GM12878 (cell line): ENCODE data around the gene TENT4B. TPM values are rescaled to one million over a fixed set of nuclear protein-coding genes. Genes with fewer than 3 reads are reported as not detected.

Experiments used
- ATAC-seq: fragments of 200-7000 bp; cut with Tn5 transposase; 3 replicates; pipeline ENCODE4 v1.9.1; 2020; ENCODE audit warnings: mild to moderate bottlenecking, moderate library complexity
- BruUV-seq: library from RNA; stranded (reverse); fragments of 400-500 nt; replicated peaks from 2 replicates; lab custom pipeline; 2021; lab: Mats Ljungman, UMichigan
- CTCF ChIA-PET: fragments of 300-600 bp; sonication (Branson Sonifier 250); formaldehyde crosslinking; extraction: SDS; loops from one replicate; lab custom pipeline; 2021; ENCODE audit warnings: inconsistent platforms; lab: Yijun Ruan, JAX
- POLR2A ChIA-PET: fragments of 350-600 bp; formaldehyde crosslinking; extraction: SDS; loops from one replicate; lab custom pipeline; 2021; ENCODE audit warnings: inconsistent platforms; lab: Charles Lee
- RAD21 ChIA-PET: fragments of 300-600 bp; sonication (Branson Sonifier 250); formaldehyde crosslinking; loops from one replicate; lab custom pipeline; 2023; ENCODE audit warnings: antibody characterized with exemption; ENCODE audit not compliant: unreplicated experiment; lab: Charles Lee
- SMC1A ChIA-PET: fragments of 300-600 bp; sonication (Branson Sonifier 250); formaldehyde crosslinking; loops from one replicate; lab custom pipeline; 2023; ENCODE audit not compliant: unreplicated experiment, uncharacterized antibody; lab: Charles Lee
- DNase-seq: peaks from one replicate; pipeline ENCODE4 v3.0.0-alpha.2; 2011; ENCODE audit warnings: low read depth, low spot score
- FAIRE-seq: peaks from 3 replicates; lab custom pipeline; 2011; peaks lifted over from hg19 to GRCh38; lab: Jason Lieb, UNC
- H2AFZ ChIP-seq: 2 replicates; pipeline ENCODE4 v1.6.0; 2011; ENCODE audit warnings: low read depth, low read length, control low read depth; ENCODE audit not compliant: control insufficient read depth
- H3K27ac ChIP-seq: 2 replicates; pipeline ENCODE4 v1.5.1; 2011; ENCODE audit warnings: control low read depth; ENCODE audit not compliant: control insufficient read depth, insufficient read depth
- H3K27me3 ChIP-seq, 2 experiments: replicated peaks in 1 of 2; 2 replicates each; pipeline versions ENCODE4 v1.6.0 to v1.6.1; 2011; ENCODE audit warnings: low read length in 1 of 2; ENCODE audit not compliant: control insufficient read depth in 2 of 2, insufficient read depth in 2 of 2
- H3K36me3 ChIP-seq, 2 experiments: 2 replicates each; pipeline ENCODE4 v1.5.1; 2011; ENCODE audit warnings: low read length in 1 of 2; ENCODE audit not compliant: control insufficient read depth in 2 of 2, insufficient read depth in 2 of 2
- H3K4me1 ChIP-seq: 2 replicates; pipeline ENCODE4 v1.6.1; 2011; ENCODE audit warnings: mild to moderate bottlenecking, low read length, moderate library complexity, mixed read lengths; ENCODE audit not compliant: control insufficient read depth, insufficient read depth
- H3K4me2 ChIP-seq: 2 replicates; pipeline ENCODE4 v1.6.0; 2011; ENCODE audit warnings: control low read depth; ENCODE audit not compliant: control insufficient read depth, insufficient read depth
- H3K4me3 ChIP-seq: fragments of 200-600 bp; sonication (generic); 2 replicates; pipeline ENCODE4 v1.5.1; 2016
- H3K79me2 ChIP-seq: 2 replicates; pipeline ENCODE4 v1.6.0; 2011; ENCODE audit warnings: low read length; ENCODE audit not compliant: control insufficient read depth, insufficient read depth
- H3K9ac ChIP-seq: 2 replicates; pipeline ENCODE4 v1.8.0; 2011; ENCODE audit warnings: low read length, control low read depth, mixed read lengths; ENCODE audit not compliant: control insufficient read depth, insufficient read depth
- H3K9me3 ChIP-seq: replicated peaks from 3 replicates; pipeline ENCODE4 v1.5.1; 2011; ENCODE audit warnings: mild to moderate bottlenecking, low read length; ENCODE audit not compliant: control insufficient read depth, insufficient read depth
- H4K20me1 ChIP-seq: 2 replicates; pipeline ENCODE4 v1.6.0; 2011; ENCODE audit not compliant: control insufficient read depth, insufficient read depth
- ASH2L ChIP-seq: fragments of 300-600, 200-600 bp; sonication (generic); IDR thresholded peaks from 2 replicates; pipeline ENCODE4 v1.6.1; 2017; ENCODE audit warnings: low read depth, mild to moderate bottlenecking, borderline replicate concordance
- CBX3 ChIP-seq: fragments of 200-600 bp; sonication (generic); IDR thresholded peaks from 2 replicates; pipeline ENCODE4 v1.6.1; 2016; ENCODE audit warnings: low read depth, borderline replicate concordance
- EZH2 ChIP-seq: IDR thresholded peaks from 2 replicates; pipeline ENCODE4 v1.6.1; 2012; ENCODE audit warnings: low read depth, mild to moderate bottlenecking, control low read depth, inconsistent platforms, low read length, borderline replicate concordance; ENCODE audit not compliant: control insufficient read depth
- IKZF1 ChIP-seq: fragments of 450-650 bp; conservative IDR thresholded peaks from 2 replicates; pipeline ENCODE4 v1.6.1; 2017; ENCODE audit warnings: antibody characterized with exemption, mild to moderate bottlenecking
- IKZF2 ChIP-seq, 2 experiments: fragments of 450-650 bp; IDR thresholded peaks; 2 replicates each; pipeline ENCODE4 v1.6.1; 2017; ENCODE audit warnings: mild to moderate bottlenecking in 2 of 2, moderate library complexity in 2 of 2
- MEF2A ChIP-seq: IDR thresholded peaks from 2 replicates; pipeline ENCODE4 v1.6.1; 2011; ENCODE audit warnings: low read depth, mild to moderate bottlenecking, low read length, moderate library complexity; ENCODE audit not compliant: insufficient read depth
- NBN ChIP-seq: fragments of 450-650 bp; IDR thresholded peaks from 2 replicates; pipeline ENCODE4 v1.6.1; 2016
- RAD21 ChIP-seq: IDR thresholded peaks from 2 replicates; pipeline ENCODE4 v1.6.1; 2011; ENCODE audit warnings: mild to moderate bottlenecking, low read depth, low read length, moderate library complexity; ENCODE audit not compliant: insufficient read depth
- RUNX3 ChIP-seq: IDR thresholded peaks from 2 replicates; pipeline ENCODE4 v1.6.1; 2012; ENCODE audit warnings: low read length, inconsistent platforms
- SIN3A ChIP-seq: IDR thresholded peaks from 2 replicates; pipeline ENCODE4 v1.6.1; 2012; ENCODE audit warnings: low read depth, low read length, improper control_type of control experiment
- SMAD5 ChIP-seq: IDR thresholded peaks from 2 replicates; pipeline ENCODE4 v1.6.1; 2016; ENCODE audit warnings: antibody characterized with exemption, low read depth
- SMARCA5 ChIP-seq: fragments of 450-650 bp; IDR thresholded peaks from 2 replicates; pipeline ENCODE4 v1.6.1; 2017; ENCODE audit warnings: mild to moderate bottlenecking
- SPI1 ChIP-seq: IDR thresholded peaks from 2 replicates; pipeline ENCODE4 v1.6.1; 2011; ENCODE audit warnings: low read depth, mild to moderate bottlenecking, low read length, moderate library complexity, borderline replicate concordance; ENCODE audit not compliant: insufficient read depth
- SRF ChIP-seq, 2 experiments: IDR thresholded peaks; 2 replicates each; pipeline ENCODE4 v1.6.1; 2011; ENCODE audit warnings: low read depth in 2 of 2, low read length in 2 of 2, mild to moderate bottlenecking in 1 of 2, moderate library complexity in 1 of 2
- WGBS: methylation state at CpG from one replicate; pipeline ENCODE4 v1.1.6; 2016; ENCODE audit warnings: low lambda C conversion rate; ENCODE audit not compliant: insufficient replicate concordance, insufficient coverage; ENCODE audit errors: missing lambda C conversion rate; 5-methylcytosine and 5-hydroxymethylcytosine counted together
- in situ Hi-C: fragments of 300-500 bp; cut with MboI; formaldehyde crosslinking; loops from 9 replicates; pipeline ENCODE4 v1.14.3; 2018; ENCODE audit warnings: mixed read lengths
- intact Hi-C: fragments of 100-400 bp; cut with micrococcal nuclease; formaldehyde crosslinking; loops from one replicate; pipeline ENCODE4 v1.14.2; 2022; ENCODE audit not compliant: unreplicated experiment
- polyA plus RNA-seq, 11 experiments: library from polyadenylated mRNA; depleted of rRNA in 4 of 11; unstranded in 6 of 11; stranded (reverse) in 5 of 11; fragments of >200 nt; fragmentation: Nextera tagmentation in 4 of 11; fragmentation: Illumina TruSeq in 1 of 11; extraction: Ambion mirVana in 4 of 11; extraction: Trizol in 1 of 11; gene quantifications; 1 replicate in 1 of 11; 2 replicates in 10 of 11; pipeline versions ENCODE4 v1.2.1 to v1.2.3, GENCODE V29; 2011 to 2016; ENCODE audit warnings: inconsistent platforms in 2 of 11, missing spikeins in 2 of 11, low read depth in 1 of 11
- total RNA-seq, 4 experiments: library from RNA; depleted of rRNA in 3 of 4; stranded (reverse); fragments of >200 nt in 3 of 4; fragmentation: Illumina TruSeq in 1 of 4; extraction: Trizol in 1 of 4; gene quantifications; 2 replicates each; pipeline versions ENCODE4 v1.2.1 to v1.2.3, GENCODE V29; 2013 to 2021
- TF ChIP-seq, protein P1 (sequence below): IDR thresholded peaks from 2 replicates; pipeline ENCODE4 v1.6.1; 2012; ENCODE audit warnings: low read depth, low read length, improper control_type of control experiment
- TF ChIP-seq, protein P2 (sequence below): fragments of 450-650 bp; IDR thresholded peaks from 2 replicates; pipeline ENCODE4 v1.6.1; 2014; ENCODE audit warnings: mild to moderate bottlenecking
- TF ChIP-seq, protein P3 (sequence below), 3 experiments: IDR thresholded peaks in 2 of 3; conservative IDR thresholded peaks in 1 of 3; 2 replicates each; pipeline ENCODE4 v1.5.1; 2011; ENCODE audit warnings: low read depth in 3 of 3, low read length in 3 of 3, mild to moderate bottlenecking in 3 of 3, control low read depth in 2 of 3, moderate library complexity in 2 of 3, inconsistent platforms in 1 of 3, mixed read lengths in 1 of 3; ENCODE audit not compliant: control insufficient read depth in 2 of 3, insufficient read depth in 1 of 3; ENCODE audit errors: extremely low read depth in 1 of 3

The TENT4B gene
- total and polyA plus RNA-seq, 10 of the 15 experiments (the other 5 are each of a cell fraction or from before 2014, with no cell fraction given), result 4.4 to 16.7 (median 10.8) TPM

DNA sequence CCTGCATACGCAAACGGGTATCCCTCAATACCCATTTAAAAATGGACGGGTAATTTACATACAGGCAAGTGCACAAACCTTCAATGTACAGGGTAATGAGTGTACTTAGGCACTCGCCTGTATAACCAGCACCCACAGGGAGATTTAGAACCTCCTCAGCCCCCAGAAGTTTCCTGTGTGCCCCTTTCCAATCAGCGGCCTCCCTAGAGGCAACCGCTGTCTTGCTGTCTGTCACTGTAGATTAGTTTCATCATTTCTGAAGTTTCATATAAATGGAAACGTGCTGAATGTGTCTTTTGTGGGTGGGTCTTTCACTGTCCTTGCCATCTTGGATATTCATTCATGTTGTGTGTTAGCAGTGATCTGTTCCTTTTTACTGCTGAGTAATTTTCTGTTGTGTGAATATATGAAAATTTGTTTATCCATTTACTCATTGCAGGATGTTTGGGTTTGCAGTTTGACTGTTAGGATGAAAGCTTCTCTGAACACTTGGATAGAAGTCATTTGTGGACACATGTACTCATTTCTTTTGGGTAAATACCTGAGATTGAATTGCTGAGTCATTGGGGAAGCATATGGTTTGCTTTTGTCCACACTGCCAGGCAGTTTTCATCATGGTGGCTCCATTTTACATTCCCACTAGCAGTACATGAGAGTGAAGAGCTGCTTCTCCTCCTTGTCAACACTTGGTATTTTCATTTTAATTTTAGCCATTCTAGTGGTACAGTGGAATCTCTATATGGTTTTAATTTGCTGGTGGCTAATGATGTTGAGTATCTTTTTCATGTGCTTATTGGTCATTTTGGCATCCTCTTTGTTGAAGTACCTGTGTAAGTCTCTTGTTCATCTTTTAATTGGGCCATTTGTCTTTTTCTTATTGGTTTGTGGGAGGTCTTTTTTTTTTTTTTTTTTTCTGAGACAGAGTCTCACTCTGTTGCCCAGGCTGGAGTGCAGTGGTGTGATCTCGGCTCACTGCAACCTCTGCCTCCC lies 111.1 kb downstream of the TENT4B start (continued):
- TF ChIP-seq MEF2A, result 0 out of 2 replicates have a peak, but pooled peaks have one; percentile 37
- 0 out of 4 replicates have a peak, but pooled peaks of 1 of the 2 experiments have one; percentile 42 for TF ChIP-seq SRF (IDR thresholded peaks at IDR 0.05; ENCODE audit: low read depth in 2 of 2, low read length in 2 of 2)
- TF ChIP-seq IKZF2 (IDR thresholded peaks at IDR 0.05), result peak; percentile 29 to 40; a peak in 3 of 4 replicates
- no peak for TF ChIP-seq NBN
- TF ChIP-seq CBX3, result no peak
- peak; percentile 72 for TF ChIP-seq RUNX3

DNA sequence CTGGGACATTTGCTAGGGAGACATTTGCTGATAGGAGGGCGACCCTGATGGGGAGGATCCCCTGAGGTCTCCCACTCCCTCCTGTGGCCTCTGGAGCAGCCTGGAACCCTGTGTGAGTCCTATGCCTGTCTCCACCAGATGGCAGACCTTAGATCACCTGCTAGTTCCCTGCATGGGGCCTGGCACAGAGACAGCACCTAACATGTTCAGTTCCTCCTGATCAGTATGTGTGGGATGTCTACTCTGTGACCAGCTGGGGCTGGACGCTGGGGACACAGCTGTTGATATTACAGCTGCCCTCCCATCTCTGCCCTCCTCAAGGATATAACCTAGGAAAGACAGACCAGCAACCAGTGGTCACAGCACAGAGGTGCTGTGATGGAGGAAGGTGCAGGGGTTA lies 112.2 kb downstream of the TENT4B start:
- ATAC-seq (peak; percentile 59), DNase-seq (no peak), FAIRE-seq (peak; percentile 75)
- ChIA-PET POLR2A (interaction anchor here (0.8 to 2.7 kb wide), 3 partner anchors 10 to 429 kb away, joined by 3 to 15 read pairs (median 3); no protein-coding TSS in a partner anchor), RAD21 (interaction anchor here (1.0 to 1.4 kb wide), 4 partner anchors 9 to 487 kb away, joined by 3 to 4 read pairs (median 3); no protein-coding TSS in a partner anchor), SMC1A (interaction anchor here (0.8 to 6.7 kb wide), 4 partner anchors 9 to 90 kb away, joined by 3 to 73 read pairs (median 14); no protein-coding TSS in a partner anchor), CTCF (interaction anchor here (0.7 to 4.4 kb wide), 11 partner anchors 10 to 541 kb away, joined by 3 to 44 read pairs (median 5); no protein-coding TSS in a partner anchor)
- Histone ChIP-seq H3K4me1 (peaks cover 34% of the 10 kb centered on the region), H3K27me3 (no peaks in the 10 kb centered on the region; a peak in 1 of 4 replicates), H3K4me2 (peak overlapping the region; percentile 30), H3K9me3 (no peaks in the 10 kb centered on the region; the same call in 2 of the 3 replicates), H3K79me2 (peaks cover 26% of the 10 kb centered on the region), H3K36me3 (no peaks in the 10 kb centered on the region), H3K4me3 (no peak overlapping the region), H2AFZ (peak overlapping the region; percentile 45), H3K27ac (peak overlapping the region; percentile 87), H4K20me1 (no peaks in the 10 kb centered on the region), H3K9ac (peak overlapping the region; percentile 58; the same call in 1 of the 2 replicates)
- WGBS, result 42% methylated on average over 2 of the region's 2 CpGs
- no TSS peak for BruUV-seq
- intact Hi-C loops (loop anchor here (2.0 kb wide), 1 partner anchor 70 kb away; no protein-coding TSS in a partner anchor), in situ Hi-C loops (no loop called here)
- TF ChIP-seq ASH2L, result no peak
- TF ChIP-seq, protein P1, sequence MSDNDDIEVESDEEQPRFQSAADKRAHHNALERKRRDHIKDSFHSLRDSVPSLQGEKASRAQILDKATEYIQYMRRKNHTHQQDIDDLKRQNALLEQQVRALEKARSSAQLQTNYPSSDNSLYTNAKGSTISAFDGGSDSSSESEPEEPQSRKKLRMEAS, result no peak
- no peak for TF ChIP-seq SIN3A
- TF ChIP-seq SMARCA5, result 0 out of 2 replicates have a peak, but pooled peaks have one; percentile 56
- no peak for TF ChIP-seq EZH2
- 0 out of 2 replicates have a peak, but pooled peaks have one; percentile 4 for TF ChIP-seq SPI1
- TF ChIP-seq RAD21, result peak; percentile 26
- TF ChIP-seq, protein P2, sequence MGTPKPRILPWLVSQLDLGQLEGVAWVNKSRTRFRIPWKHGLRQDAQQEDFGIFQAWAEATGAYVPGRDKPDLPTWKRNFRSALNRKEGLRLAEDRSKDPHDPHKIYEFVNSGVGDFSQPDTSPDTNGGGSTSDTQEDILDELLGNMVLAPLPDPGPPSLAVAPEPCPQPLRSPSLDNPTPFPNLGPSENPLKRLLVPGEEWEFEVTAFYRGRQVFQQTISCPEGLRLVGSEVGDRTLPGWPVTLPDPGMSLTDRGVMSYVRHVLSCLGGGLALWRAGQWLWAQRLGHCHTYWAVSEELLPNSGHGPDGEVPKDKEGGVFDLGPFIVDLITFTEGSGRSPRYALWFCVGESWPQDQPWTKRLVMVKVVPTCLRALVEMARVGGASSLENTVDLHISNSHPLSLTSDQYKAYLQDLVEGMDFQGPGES, result no peak
- TF ChIP-seq, protein P3, sequence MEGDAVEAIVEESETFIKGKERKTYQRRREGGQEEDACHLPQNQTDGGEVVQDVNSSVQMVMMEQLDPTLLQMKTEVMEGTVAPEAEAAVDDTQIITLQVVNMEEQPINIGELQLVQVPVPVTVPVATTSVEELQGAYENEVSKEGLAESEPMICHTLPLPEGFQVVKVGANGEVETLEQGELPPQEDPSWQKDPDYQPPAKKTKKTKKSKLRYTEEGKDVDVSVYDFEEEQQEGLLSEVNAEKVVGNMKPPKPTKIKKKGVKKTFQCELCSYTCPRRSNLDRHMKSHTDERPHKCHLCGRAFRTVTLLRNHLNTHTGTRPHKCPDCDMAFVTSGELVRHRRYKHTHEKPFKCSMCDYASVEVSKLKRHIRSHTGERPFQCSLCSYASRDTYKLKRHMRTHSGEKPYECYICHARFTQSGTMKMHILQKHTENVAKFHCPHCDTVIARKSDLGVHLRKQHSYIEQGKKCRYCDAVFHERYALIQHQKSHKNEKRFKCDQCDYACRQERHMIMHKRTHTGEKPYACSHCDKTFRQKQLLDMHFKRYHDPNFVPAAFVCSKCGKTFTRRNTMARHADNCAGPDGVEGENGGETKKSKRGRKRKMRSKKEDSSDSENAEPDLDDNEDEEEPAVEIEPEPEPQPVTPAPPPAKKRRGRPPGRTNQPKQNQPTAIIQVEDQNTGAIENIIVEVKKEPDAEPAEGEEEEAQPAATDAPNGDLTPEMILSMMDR (IDR thresholded peaks at IDR 0.05 in 2 of 3, conservative IDR thresholded peaks at IDR 0.05 in 1 of 3; ENCODE audit: control insufficient read depth in 2 of 3, extremely low read depth in 1 of 3, insufficient read depth in 1 of 3, low read depth in 3 of 3, low read length in 3 of 3), result peak; percentile 46 to 53 (median 51); a peak in 5 of 6 replicates
- no peak for TF ChIP-seq SMAD5
- peak; percentile 41; the same call in 1 of the 2 replicates for TF ChIP-seq IKZF1
